Stomach (tissue), 9 donors: ENCODE measurements around the gene CDKN1C. TPM values are rescaled to one million over a fixed set of nuclear protein-coding genes. Genes with fewer than 3 reads are reported as not detected.

ENCODE experiments used
- DNase-seq, 2 donors: peaks; one replicate each; pipeline versions ENCODE4 v3.0.0 to v3.0.0-alpha.2; 2013 to 2019
- H3K27ac ChIP-seq, 5 donors: fragments of 200-600 bp in 4 of 5; sonication (generic) in 4 of 5; one replicate each; pipeline ENCODE4 v1.5.1; 2013 to 2019; ENCODE audit warnings: mild to moderate bottlenecking in 1 of 5, moderate library complexity in 1 of 5
- H3K27me3 ChIP-seq, 3 donors: fragments of 200-600 bp; sonication (generic); one replicate each; pipeline ENCODE4 v1.5.1; 2017 to 2019; ENCODE audit warnings: mixed run types in 1 of 3
- H3K36me3 ChIP-seq, 4 donors: fragments of 200-600 bp; sonication (generic); 1 replicate in 3 of 4; 2 replicates in 1 of 4; pipeline ENCODE4 v1.5.1; 2016 to 2019
- H3K4me1 ChIP-seq, 4 donors: fragments of 200-600 bp; sonication (generic); one replicate each; pipeline ENCODE4 v1.5.1; 2016 to 2019
- H3K4me3 ChIP-seq, 4 donors: fragments of 200-600 bp; sonication (generic) in 3 of 4; one replicate each; pipeline ENCODE4 v1.5.1; 2016 to 2019; ENCODE audit warnings: mild to moderate bottlenecking in 1 of 4
- H3K9me3 ChIP-seq, 4 donors: fragments of 200-600 bp; sonication (generic); one replicate each; pipeline ENCODE4 v1.5.1; 2016 to 2019
- EP300 ChIP-seq: sonication (generic); formaldehyde crosslinking; IDR thresholded peaks from one replicate; pipeline ENCODE4 v1.6.1; 2017; ENCODE audit warnings: antibody characterized with exemption
- POLR2A ChIP-seq, 4 donors: fragments of 450-650 bp; IDR thresholded peaks; one replicate each; pipeline ENCODE4 v1.6.1; 2016; ENCODE audit warnings: antibody characterized with exemption in 4 of 4, control low read depth in 2 of 4, mild to moderate bottlenecking in 1 of 4, moderate library complexity in 1 of 4
- POLR2AphosphoS5 ChIP-seq, 3 donors: sonication (generic); formaldehyde crosslinking; IDR thresholded peaks; one replicate each; pipeline ENCODE4 v1.6.1; 2016; ENCODE audit warnings: antibody characterized with exemption in 3 of 3
- WGBS, 5 donors: extraction: QIAGEN DNeasy Blood & Tissue Kit in 3 of 5; methylation state at CpG; one replicate each; pipeline versions ENCODE4 v1.1.5 to v1.1.7; 2013 to 2018; 5-methylcytosine and 5-hydroxymethylcytosine counted together
- intact Hi-C: fragments of 100-400 bp; cut with DNase I; formaldehyde crosslinking; loops from one replicate; pipeline ENCODE4 v1.15.1; 2023; ENCODE audit warnings: low total_unique reads
- polyA plus RNA-seq, 3 donors: library from polyadenylated mRNA; stranded (reverse); fragments of 200-250 nt; gene quantifications; one replicate each; pipeline ENCODE4 v1.2.3, GENCODE V29; 2013
- total RNA-seq, 5 donors: library from RNA; depleted of rRNA; stranded (reverse); fragments of >200 nt; gene quantifications; one replicate each; pipeline versions ENCODE4 v1.1.0 to v1.2.3, GENCODE V29; 2014 to 2016
- TF ChIP-seq, protein P1 (sequence below), 7 experiments: fragments of 450-650 bp in 4 of 7; fragments of 200-600 bp in 3 of 7; sonication (generic) in 3 of 7; IDR thresholded peaks; one replicate each; pipeline ENCODE4 v1.5.1; 2016 to 2019; ENCODE audit warnings: antibody characterized with exemption in 7 of 7, control low read depth in 2 of 7, mild to moderate bottlenecking in 1 of 7
- donor health status: healthy with polysubstance abuse.
- donor health status: Bipolar disorder and iron deficiency.
- donor health status: healthy.

Gene CDKN1C
- total and polyA plus RNA-seq, 8 donors, result 10.5 to 99.1 (median 42.3) TPM

DNA sequence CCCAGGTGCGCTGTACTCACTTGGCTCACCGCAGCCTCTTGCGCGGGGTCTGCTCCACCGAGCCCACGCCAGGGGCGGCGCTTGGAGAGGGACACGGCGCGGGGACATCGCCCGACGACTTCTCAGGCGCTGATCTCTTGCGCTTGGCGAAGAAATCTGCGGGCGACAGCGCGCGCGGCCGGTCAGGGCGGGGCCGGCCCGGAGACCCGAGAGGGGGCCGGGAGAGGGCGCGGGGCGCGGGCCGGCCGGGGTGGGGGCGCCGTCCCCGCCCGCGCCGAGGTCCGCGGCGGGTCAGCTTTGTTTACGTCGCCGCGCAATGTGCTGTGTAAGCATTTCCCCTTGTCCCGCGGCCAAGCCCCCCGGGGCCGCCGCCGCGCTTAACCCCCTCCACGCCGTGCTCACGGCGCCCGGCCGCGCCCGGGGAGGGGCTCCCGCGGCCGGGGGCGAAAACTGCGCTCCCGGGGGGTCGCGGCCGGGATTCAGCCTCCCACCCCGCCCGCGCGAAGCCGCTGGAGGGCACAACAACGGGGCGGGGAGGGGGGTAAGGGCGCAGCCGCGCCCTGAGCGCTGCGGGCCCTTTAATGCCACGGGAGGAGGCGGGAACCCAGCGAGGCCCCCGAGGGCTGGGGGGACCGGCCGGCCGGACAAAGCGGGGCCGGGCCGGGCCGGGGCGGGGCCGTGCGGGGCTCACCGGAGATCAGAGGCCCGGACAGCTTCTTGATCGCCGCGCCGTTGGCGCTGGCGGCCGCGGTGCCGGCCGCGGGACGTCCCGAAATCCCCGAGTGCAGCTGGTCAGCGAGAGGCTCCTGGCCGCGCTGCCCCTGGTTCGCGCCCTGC lies 1.4 kb downstream of the CDKN1C start:
- TF ChIP-seq POLR2A (IDR thresholded peaks at IDR 0.05) (no peak), POLR2AphosphoS5 (IDR thresholded peaks at IDR 0.05) (no peak), EP300 (no peak)
- TF ChIP-seq, protein P1, sequence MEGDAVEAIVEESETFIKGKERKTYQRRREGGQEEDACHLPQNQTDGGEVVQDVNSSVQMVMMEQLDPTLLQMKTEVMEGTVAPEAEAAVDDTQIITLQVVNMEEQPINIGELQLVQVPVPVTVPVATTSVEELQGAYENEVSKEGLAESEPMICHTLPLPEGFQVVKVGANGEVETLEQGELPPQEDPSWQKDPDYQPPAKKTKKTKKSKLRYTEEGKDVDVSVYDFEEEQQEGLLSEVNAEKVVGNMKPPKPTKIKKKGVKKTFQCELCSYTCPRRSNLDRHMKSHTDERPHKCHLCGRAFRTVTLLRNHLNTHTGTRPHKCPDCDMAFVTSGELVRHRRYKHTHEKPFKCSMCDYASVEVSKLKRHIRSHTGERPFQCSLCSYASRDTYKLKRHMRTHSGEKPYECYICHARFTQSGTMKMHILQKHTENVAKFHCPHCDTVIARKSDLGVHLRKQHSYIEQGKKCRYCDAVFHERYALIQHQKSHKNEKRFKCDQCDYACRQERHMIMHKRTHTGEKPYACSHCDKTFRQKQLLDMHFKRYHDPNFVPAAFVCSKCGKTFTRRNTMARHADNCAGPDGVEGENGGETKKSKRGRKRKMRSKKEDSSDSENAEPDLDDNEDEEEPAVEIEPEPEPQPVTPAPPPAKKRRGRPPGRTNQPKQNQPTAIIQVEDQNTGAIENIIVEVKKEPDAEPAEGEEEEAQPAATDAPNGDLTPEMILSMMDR (IDR thresholded peaks at IDR 0.05), result no peak
- DNase-seq, result peak; percentile 62 to 78
- intact Hi-C loops, result loop anchor here (10.0 kb wide), 1 partner anchor 579 kb away; the partner anchor contains the start of genes C11orf21 and TSPAN32
- H3K4me1 ChIP-seq, result peaks cover 9 to 60% (median 49%) of the 10 kb centered on the region in 4 donors
- peaks cover 0 to 5% (median 0%) of the 10 kb centered on the region in 4 donors for H3K36me3 ChIP-seq
- 1 to 3% (median 1%) methylated on average over 19 to 119 of the region's 119 CpGs for WGBS, 5 donors
- H3K27me3 ChIP-seq, result peaks cover 0 to 19% (median 3%) of the 10 kb centered on the region in 3 donors
- H3K9me3 ChIP-seq, result no peaks in the 10 kb centered on the region
- H3K27ac ChIP-seq, result peak overlapping the region; percentile 77 to 92 (median 87)
- peak overlapping the region; percentile 86 to 90 (median 86) for H3K4me3 ChIP-seq

DNA sequence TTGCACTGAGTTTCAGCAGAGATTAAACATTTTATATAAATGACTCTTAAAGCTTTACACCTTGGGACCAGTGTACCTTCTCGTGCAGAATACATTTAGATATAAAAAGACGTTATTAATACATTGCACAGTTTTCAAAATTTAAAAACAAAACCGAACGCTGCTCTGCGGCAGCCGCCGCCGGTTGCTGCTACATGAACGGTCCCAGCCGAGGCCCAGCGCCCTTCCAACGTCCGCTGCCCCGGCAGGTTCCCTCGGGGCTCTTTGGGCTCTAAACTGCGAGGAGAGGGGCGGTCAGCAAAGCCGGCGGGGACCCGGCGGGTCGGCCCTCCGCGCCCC lies 2.0 kb downstream of the CDKN1C start:
- H3K27ac ChIP-seq, result peak overlapping the region; percentile 77 to 92 (median 87)
- H3K36me3 ChIP-seq, result peaks cover 0 to 11% (median 0%) of the 10 kb centered on the region in 4 donors
- intact Hi-C loops, result loop anchor here (10.0 kb wide), 1 partner anchor 579 kb away; the partner anchor contains the start of genes C11orf21 and TSPAN32
- TF ChIP-seq POLR2A (IDR thresholded peaks at IDR 0.05) (no peak), EP300 (no peak), POLR2AphosphoS5 (IDR thresholded peaks at IDR 0.05) (no peak)
- TF ChIP-seq, protein P1 (IDR thresholded peaks at IDR 0.05), result no peak
- H3K9me3 ChIP-seq, result no peaks in the 10 kb centered on the region
- DNase-seq, result no peak
- H3K27me3 ChIP-seq, result peaks cover 0 to 19% (median 3%) of the 10 kb centered on the region in 3 donors
- peak overlapping the region; percentile 86 to 90 (median 86) for H3K4me3 ChIP-seq
- H3K4me1 ChIP-seq, result peaks cover 9 to 60% (median 49%) of the 10 kb centered on the region in 4 donors
- 4 to 8% (median 6%) methylated on average over 23 to 24 of the region's 24 CpGs for WGBS, 5 donors

GRCh38 chr11:2882396-2883110 lies 3.0 kb downstream of the CDKN1C start:
- TF ChIP-seq, protein P1 (IDR thresholded peaks at IDR 0.05), result no peak
- TF ChIP-seq POLR2AphosphoS5 (IDR thresholded peaks at IDR 0.05) (no peak), POLR2A (IDR thresholded peaks at IDR 0.05) (no peak), EP300 (no peak)
- Histone ChIP-seq H3K9me3 (no peaks in the 10 kb centered on the region), H3K27me3 (peaks cover 0 to 19% (median 3%) of the 10 kb centered on the region in 3 donors), H3K27ac (peak overlapping the region in 1 of 5 donors; percentile 55), H3K4me1 (peaks cover 9 to 50% (median 39%) of the 10 kb centered on the region in 4 donors), H3K4me3 (peak overlapping the region; percentile 86 to 90 (median 86)), H3K36me3 (peaks cover 0 to 12% (median 0%) of the 10 kb centered on the region in 4 donors)
- intact Hi-C loops, result loop anchor here (10.0 kb wide), 1 partner anchor 578 kb away; the partner anchor contains the start of genes C11orf21 and TSPAN32
- no peak for DNase-seq
- 65 to 72% (median 68%) methylated on average over 11 of the region's 11 CpGs for WGBS, 5 donors

DNA sequence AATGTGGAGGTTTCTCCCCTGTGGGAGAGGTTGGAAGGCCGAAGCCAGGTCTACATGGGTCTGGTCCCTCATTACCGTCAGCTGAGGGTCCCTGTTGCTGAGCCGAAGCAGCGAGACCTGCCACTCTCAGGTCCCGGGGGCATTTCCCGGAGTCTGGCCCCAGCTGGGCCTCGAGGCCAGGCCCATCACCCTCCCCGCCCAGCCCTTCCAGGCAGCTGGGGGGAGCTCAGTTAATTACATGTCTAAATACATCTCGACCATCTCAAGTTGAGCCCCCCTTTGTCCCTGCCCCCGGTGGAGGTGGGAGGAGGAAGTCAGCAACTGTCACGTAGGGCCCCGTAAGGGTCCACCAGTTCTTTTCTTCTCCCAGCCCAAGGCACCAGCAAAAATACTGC lies 3.6 kb downstream of the CDKN1C start:
- Histone ChIP-seq H3K36me3 (peaks cover 0 to 12% (median 0%) of the 10 kb centered on the region in 4 donors), H3K9me3 (peaks cover 0 to 4% (median 2%) of the 10 kb centered on the region in 4 donors), H3K4me1 (peaks cover 9 to 46% (median 36%) of the 10 kb centered on the region in 4 donors), H3K27me3 (peaks cover 0 to 19% (median 3%) of the 10 kb centered on the region in 3 donors), H3K27ac (peak overlapping the region in 1 of 5 donors; percentile 55), H3K4me3 (no peak overlapping the region)
- TF ChIP-seq POLR2A (IDR thresholded peaks at IDR 0.05), result no peak
- no peak for TF ChIP-seq EP300
- TF ChIP-seq, protein P1 (IDR thresholded peaks at IDR 0.05), result no peak
- intact Hi-C loops, result loop anchor here (10.0 kb wide), 1 partner anchor 577 kb away; the partner anchor contains the start of genes C11orf21 and TSPAN32
- 60 to 80% (median 74%) methylated on average over 8 to 12 of the region's 12 CpGs for WGBS, 5 donors
- no peak for DNase-seq
